ENCODE data around the gene GADL1.

GADL1 gene

GRCh38 chr3:30713885-30714503, 180.5 kb downstream of the GADL1 start:
- TF ChIP-seq CTCF (conservative IDR thresholded peaks at IDR 0.05): no peak
- H3K27ac ChIP-seq: no peak overlapping the region

- H3K27ac ChIP-seq: no peak overlapping the region
- TF ChIP-seq CTCF (conservative IDR thresholded peaks at IDR 0.05): no peak
Measured at GRCh38 chr3:30712991-30713390, 181.5 kb downstream of the GADL1 start.

- no peak overlapping the region for H3K27ac ChIP-seq
- TF ChIP-seq CTCF (conservative IDR thresholded peaks at IDR 0.05): no peak
Measured at GRCh38 chr3:30711867-30712266, 182.6 kb downstream of the GADL1 start.

- H3K27ac ChIP-seq: no peak overlapping the region
- TF ChIP-seq CTCF (conservative IDR thresholded peaks at IDR 0.05): no peak
Measured at GRCh38 chr3:30711151-30711550, 183.3 kb downstream of the GADL1 start.

GRCh38 chr3:30710017-30710416, 184.4 kb downstream of the GADL1 start:
- no peak overlapping the region for H3K27ac ChIP-seq
- TF ChIP-seq CTCF (conservative IDR thresholded peaks at IDR 0.05): no peak

DNA sequence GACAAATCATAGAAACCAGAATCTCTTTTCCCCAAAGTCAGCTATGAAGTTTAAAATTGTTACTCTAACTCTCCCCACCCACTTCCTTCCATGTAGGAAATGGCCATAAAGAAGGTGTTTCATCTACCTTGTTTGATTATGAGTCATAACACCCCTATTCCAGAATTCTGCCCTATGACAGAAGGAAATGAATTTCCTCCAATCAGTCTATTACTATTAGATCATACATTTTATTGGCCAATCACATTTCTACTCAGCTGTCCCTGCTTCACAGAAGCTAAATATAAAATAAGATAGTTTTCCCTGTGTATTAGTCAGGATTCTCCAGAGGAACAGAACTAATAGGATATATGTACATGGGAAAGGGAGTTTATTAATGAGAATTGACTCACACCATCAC, 186.0 kb downstream of the GADL1 start:
- TF ChIP-seq CTCF (conservative IDR thresholded peaks at IDR 0.05): no peak
- H3K27ac ChIP-seq: no peak overlapping the region

- no peak for TF ChIP-seq CTCF (conservative IDR thresholded peaks at IDR 0.05)
Measured at GRCh38 chr3:30707825-30708224, 186.6 kb downstream of the GADL1 start.

More at GRCh38 chr3:30707825-30708224, 186.6 kb downstream of the GADL1 start:
- no peak overlapping the region for H3K27ac ChIP-seq

Data from VCaP (cell line).